ENCODE measurements around the gene B9D1. TPM values are rescaled to one million over a fixed set of nuclear protein-coding genes. Genes with fewer than 3 reads are reported as not detected.

Gene B9D1
- polyA plus RNA-seq, 1 experiment, result 55.8 TPM

GRCh38 chr17:19398301-19399181 lies 36.0 kb upstream of the B9D1 start:
- ChIA-PET CTCF (no interaction called here), POLR2A (no interaction called here)
- DNase-seq (ENCODE audit: low read depth), result no peak

DNA sequence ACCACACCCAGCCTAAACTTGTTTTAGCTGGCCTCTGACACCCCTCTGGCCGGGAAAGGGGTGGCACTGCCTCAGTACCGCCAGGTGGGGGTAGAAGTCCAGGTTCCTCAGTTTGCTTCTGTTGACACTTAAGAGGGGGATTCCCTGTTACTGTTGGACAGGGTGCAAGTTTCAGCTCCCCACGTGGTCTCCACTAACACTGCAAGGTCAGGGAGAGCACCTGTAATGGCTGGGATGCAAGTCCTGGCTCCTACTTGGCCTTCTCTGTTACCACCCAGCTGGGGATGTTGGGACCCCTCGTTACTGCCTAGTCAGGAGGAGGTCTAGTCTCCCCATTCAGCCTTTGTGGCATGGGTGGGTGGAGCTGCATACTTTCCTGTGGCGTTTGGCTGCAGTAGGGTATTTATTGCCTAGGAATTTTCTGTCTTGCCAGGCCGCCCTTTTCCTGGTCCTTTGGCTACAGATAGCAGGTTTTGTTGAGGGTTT lies 35.1 kb upstream of the B9D1 start:
- CTCF ChIA-PET, result no interaction called here
- TF ChIP-seq CTCF (IDR thresholded peaks at IDR 0.05; ENCODE audit: insufficient read depth, low read depth, low read length), result no peak
- POLR2A ChIA-PET, result no interaction called here
- H3K4me3 ChIP-seq (ENCODE audit: low read depth, low read length), result no peak overlapping the region
- no peaks in the 10 kb centered on the region for H3K36me3 ChIP-seq (ENCODE audit: control insufficient read depth, insufficient read depth, low read length)
- no peak for DNase-seq (ENCODE audit: low read depth)
- H3K27me3 ChIP-seq (ENCODE audit: control insufficient read depth, insufficient read depth, low read length), result no peaks in the 10 kb centered on the region

More at GRCh38 chr17:19398301-19399181, 36.0 kb upstream of the B9D1 start:
- H3K4me3 ChIP-seq (ENCODE audit: low read depth, low read length), result no peak overlapping the region
- H3K36me3 ChIP-seq (ENCODE audit: control insufficient read depth, insufficient read depth, low read length), result no peaks in the 10 kb centered on the region
- TF ChIP-seq CTCF (IDR thresholded peaks at IDR 0.05; ENCODE audit: insufficient read depth, low read depth, low read length), result no peak
- H3K27me3 ChIP-seq (ENCODE audit: control insufficient read depth, insufficient read depth, low read length), result no peaks in the 10 kb centered on the region

GRCh38 chr17:19392303-19392702 lies 29.8 kb upstream of the B9D1 start:
- no peak overlapping the region for H3K4me3 ChIP-seq (ENCODE audit: low read depth, low read length)
- no peak for TF ChIP-seq CTCF (IDR thresholded peaks at IDR 0.05; ENCODE audit: insufficient read depth, low read depth, low read length)
- ChIA-PET POLR2A (no interaction called here), CTCF (interaction anchor here (2.1 to 10.2 kb wide), 2 partner anchors 9 to 56 kb away, joined by 9 to 78 read pairs; no protein-coding TSS in a partner anchor)
- no peaks in the 10 kb centered on the region for H3K36me3 ChIP-seq (ENCODE audit: control insufficient read depth, insufficient read depth, low read length)
- DNase-seq (ENCODE audit: low read depth), result no peak
- no peaks in the 10 kb centered on the region for H3K27me3 ChIP-seq (ENCODE audit: control insufficient read depth, insufficient read depth, low read length)

- TF ChIP-seq CTCF (IDR thresholded peaks at IDR 0.05; ENCODE audit: insufficient read depth, low read depth, low read length), result no peak
- ChIA-PET POLR2A (no interaction called here), CTCF (interaction anchor here (2.1 to 10.2 kb wide), 3 partner anchors 10 to 56 kb away, joined by 7 to 78 read pairs (median 9); partner anchors contain the start of gene B9D1)
- Histone ChIP-seq H3K27me3 (ENCODE audit: control insufficient read depth, insufficient read depth, low read length) (no peaks in the 10 kb centered on the region), H3K36me3 (ENCODE audit: control insufficient read depth, insufficient read depth, low read length) (no peaks in the 10 kb centered on the region), H3K4me3 (ENCODE audit: low read depth, low read length) (no peak overlapping the region)
- DNase-seq (ENCODE audit: low read depth), result no peak
Measured at GRCh38 chr17:19391432-19391831, 28.9 kb upstream of the B9D1 start.

GRCh38 chr17:19390951-19391350 lies 28.4 kb upstream of the B9D1 start:
- TF ChIP-seq CTCF (IDR thresholded peaks at IDR 0.05; ENCODE audit: insufficient read depth, low read depth, low read length), result no peak
- POLR2A ChIA-PET, result no interaction called here
- no peak overlapping the region for H3K4me3 ChIP-seq (ENCODE audit: low read depth, low read length)
- CTCF ChIA-PET, result interaction anchor here (2.1 to 10.2 kb wide), 2 partner anchors 28 to 57 kb away, joined by 7 to 78 read pairs; partner anchors contain the start of gene B9D1
- no peaks in the 10 kb centered on the region for H3K27me3 ChIP-seq (ENCODE audit: control insufficient read depth, insufficient read depth, low read length)
- H3K36me3 ChIP-seq (ENCODE audit: control insufficient read depth, insufficient read depth, low read length), result peaks cover 1% of the 10 kb centered on the region
- no peak for DNase-seq (ENCODE audit: low read depth)
